ENCODE measurements around the gene ZNF488. TPM values are rescaled to one million over a fixed set of nuclear protein-coding genes. Genes with fewer than 3 reads are reported as not detected.
"Not testable (repeated sequence)": the region's sequence is repeated elsewhere in the genome, so short reads cannot be mapped to it uniquely, and the experiment has no call there.

ZNF488 gene
- total RNA-seq, 1 experiment from 2014 or later, result 2.7 TPM

DNA sequence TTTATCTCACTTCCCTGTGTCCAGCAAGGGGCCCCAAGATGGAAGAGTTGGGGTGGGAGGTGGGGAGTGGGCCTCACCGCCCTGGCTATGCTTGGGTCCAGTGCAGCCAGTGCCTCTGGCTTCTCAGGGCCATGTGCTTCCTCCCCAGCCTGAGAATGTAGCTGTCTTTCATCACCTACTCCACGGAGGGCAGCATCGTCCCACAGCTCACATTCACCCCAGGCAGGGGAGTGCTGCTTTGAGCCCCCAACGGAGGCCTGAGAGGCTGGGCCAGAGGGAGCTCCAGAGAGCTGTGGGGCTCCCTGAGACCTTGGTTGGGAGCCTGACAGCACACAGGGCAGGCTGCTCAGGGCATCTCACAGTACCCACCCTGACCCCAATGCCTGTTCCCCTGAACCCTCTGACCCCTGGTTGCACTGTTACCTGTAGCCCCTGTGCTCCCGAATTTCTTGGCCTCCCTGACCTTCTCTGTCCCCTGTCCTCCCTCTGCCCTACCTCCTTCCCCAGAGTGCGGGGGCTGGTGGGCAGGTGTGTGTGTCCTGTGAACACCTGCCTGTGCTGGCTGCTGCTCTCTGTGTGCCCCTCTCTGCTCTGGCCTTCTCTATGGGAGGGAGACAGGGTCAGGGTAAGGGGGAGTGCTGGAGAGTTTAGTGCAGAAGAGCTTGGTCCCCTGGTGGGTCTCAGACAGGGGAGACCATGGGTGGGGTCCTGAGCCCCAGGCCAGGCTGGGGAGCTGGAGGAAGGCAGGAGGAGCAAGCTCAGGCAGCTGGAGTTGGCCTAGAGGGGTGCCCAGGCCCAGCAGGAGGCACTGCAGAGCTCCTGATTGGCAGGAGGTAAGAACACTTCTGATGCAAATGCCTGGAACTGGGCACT, 19.6 kb upstream of the ZNF488 start:
- no peak for DNase-seq
- Histone ChIP-seq H3K36me3 (no peaks in the 10 kb centered on the region), H3K27me3 (no peaks in the 10 kb centered on the region), H3K9me3 (replicated peaks) (no peaks in the 10 kb centered on the region), H3K27ac (peak overlapping the region; percentile 61; the same call in 1 of the 2 replicates), H3K4me1 (peaks cover 16% of the 10 kb centered on the region), H3K4me3 (no peak overlapping the region)

DNA sequence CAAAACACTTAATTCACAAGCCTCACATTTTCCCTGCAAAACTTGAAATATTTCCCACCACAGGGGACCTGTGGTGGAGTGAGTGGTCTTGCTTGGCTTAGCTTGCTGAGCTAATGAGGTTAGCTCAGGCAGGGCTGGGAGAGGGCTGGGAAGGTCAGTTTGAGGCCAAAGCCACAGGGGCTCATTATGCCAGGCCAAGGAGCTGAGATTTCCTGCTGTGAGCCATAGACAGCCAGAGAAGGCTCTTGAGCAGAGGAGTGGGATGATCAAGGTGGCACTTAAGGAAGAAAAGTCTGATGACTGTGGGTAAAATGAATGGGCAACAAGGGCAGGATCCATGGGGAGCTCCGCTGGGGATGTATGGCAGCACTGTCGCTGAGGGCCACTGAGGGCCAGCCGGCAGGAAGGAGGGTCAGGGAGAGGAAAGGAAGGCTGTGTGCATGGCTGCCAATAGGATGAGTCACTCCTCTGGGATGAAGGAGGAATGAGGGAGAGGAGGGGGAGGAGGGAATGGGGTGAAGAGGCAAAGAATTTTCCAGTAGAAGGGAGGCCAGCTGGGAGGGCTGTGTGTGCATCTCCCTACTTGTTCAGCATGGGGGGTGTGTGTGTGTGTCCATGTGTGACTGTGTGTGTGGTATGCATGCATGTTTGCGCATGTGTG, 18.7 kb upstream of the ZNF488 start:
- H3K4me3 ChIP-seq, result no peak overlapping the region
- peak; percentile 65 to 67 for DNase-seq
- peaks cover 16% of the 10 kb centered on the region for H3K4me1 ChIP-seq
- H3K9me3 ChIP-seq (replicated peaks), result no peaks in the 10 kb centered on the region
- no peaks in the 10 kb centered on the region for H3K36me3 ChIP-seq
- no peaks in the 10 kb centered on the region for H3K27me3 ChIP-seq
- peak overlapping the region; percentile 61 for H3K27ac ChIP-seq

DNA sequence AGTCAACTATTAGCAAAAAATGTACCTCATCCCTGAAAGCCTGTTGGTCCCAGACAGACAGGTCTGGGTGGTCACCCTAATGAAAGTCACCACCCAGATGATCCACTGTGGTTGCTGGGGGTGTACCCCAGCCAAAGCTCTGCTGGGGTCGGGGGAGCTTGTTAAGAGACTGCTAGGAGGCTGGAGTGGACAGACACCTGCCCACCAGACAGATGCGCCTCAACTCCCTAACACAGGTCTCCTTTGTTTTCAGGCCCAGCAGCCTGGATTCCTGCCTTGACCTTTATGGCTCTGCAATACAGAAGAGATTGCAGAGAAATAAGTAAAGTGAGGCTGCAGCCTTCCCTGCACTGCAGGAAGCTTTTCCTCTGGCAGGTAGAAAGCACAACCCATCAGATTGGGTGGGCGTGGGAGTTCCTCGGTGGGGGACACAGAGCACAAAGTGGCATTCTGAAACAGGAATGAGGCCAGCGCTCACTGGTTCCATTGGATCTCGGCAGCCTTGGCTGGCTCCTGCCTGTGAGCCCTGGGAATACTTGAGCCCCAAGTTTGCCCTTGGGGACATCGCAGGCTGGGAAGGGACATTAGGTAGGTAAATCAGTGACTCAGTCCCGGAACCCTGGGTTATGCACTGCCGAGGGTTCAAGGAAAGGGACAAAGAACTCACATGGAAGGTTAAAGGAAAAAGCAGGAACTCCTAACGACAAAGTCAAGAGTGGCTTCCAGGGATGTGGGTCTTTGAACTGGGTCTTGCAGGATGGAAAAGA, 18.0 kb upstream of the ZNF488 start:
- peaks cover 16% of the 10 kb centered on the region for H3K4me1 ChIP-seq

DNA sequence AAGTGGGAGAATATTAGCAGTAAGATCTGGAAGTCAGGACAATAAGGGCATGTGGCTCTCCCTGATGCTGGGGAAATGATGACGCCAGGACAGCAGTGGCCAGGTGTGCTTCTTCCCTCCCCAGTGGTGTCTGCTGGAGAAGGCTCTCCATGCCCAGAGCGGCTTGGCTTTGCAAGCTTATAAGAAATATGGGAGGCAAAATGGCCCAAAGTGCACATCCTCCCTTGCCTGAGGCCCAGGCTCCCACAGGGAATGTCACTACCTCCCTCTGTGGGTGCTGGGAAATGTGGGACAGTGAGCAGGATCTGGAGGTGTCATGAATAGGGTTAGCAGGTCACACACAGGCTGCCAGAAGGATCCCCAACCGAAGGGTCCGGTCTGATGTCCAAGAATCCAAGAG, 17.1 kb upstream of the ZNF488 start:
- Histone ChIP-seq H3K27ac (no peak overlapping the region), H3K27me3 (no peaks in the 10 kb centered on the region), H3K4me3 (no peak overlapping the region), H3K36me3 (no peaks in the 10 kb centered on the region), H3K4me1 (peaks cover 16% of the 10 kb centered on the region), H3K9me3 (replicated peaks) (no peaks in the 10 kb centered on the region)
- no peak for DNase-seq

More for the DNA sequence above, 18.0 kb upstream of the ZNF488 start:
- H3K4me3 ChIP-seq, result no peak overlapping the region
- H3K27me3 ChIP-seq, result no peaks in the 10 kb centered on the region
- DNase-seq, result peak in 1 of 2 experiments; percentile 16
- peak overlapping the region; percentile 61 for H3K27ac ChIP-seq
- no peaks in the 10 kb centered on the region for H3K36me3 ChIP-seq
- H3K9me3 ChIP-seq (replicated peaks), result no peaks in the 10 kb centered on the region

DNA sequence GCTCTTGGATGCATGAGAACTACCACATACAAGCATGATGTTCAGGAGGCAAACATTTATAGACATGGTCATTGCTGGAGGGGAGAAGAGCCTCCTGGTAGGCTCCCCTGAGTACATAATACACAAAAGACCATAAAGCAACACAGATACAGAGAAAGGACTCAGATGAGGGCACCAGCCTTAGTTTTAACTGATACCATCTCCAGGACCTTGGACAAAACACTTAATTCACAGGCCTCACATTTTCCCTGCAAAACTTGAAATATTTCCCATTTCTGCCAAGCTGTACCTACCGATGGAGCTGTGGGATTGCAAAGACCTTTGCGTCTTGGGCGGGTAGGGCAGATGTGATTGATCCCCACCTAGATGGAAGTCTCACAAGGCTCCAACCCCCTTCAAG, 16.7 kb upstream of the ZNF488 start:
- Histone ChIP-seq H3K27me3 (no peaks in the 10 kb centered on the region), H3K27ac (no peak overlapping the region), H3K4me3 (no peak overlapping the region), H3K9me3 (replicated peaks) (no peaks in the 10 kb centered on the region), H3K36me3 (no peaks in the 10 kb centered on the region), H3K4me1 (peaks cover 16% of the 10 kb centered on the region)
- no peak for DNase-seq

DNA sequence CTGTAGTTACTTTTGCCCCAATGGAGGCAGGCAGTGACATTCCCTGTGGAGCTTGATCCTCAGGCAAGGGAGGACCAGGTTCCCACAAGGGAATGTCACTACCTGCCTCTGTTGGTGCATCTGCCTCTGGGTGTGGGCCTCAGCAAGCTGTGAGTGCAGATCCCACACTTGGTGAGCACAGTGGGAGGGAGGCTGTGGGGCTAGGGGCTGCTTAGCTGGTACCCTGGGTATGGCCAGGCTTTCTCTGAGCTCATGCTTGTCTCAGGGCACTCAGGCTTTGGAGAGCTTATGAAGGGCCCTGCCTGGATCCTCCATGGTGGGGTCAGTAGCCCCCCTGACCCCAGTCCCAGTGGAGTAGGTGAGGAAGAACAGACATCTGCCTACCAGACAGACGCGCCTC, 16.2 kb upstream of the ZNF488 start:
- no peak for DNase-seq
- Histone ChIP-seq H3K4me1 (peaks cover 16% of the 10 kb centered on the region), H3K4me3 (no peak overlapping the region), H3K27ac (no peak overlapping the region), H3K36me3 (no peaks in the 10 kb centered on the region), H3K9me3 (replicated peaks) (no peaks in the 10 kb centered on the region), H3K27me3 (no peaks in the 10 kb centered on the region)

DNA sequence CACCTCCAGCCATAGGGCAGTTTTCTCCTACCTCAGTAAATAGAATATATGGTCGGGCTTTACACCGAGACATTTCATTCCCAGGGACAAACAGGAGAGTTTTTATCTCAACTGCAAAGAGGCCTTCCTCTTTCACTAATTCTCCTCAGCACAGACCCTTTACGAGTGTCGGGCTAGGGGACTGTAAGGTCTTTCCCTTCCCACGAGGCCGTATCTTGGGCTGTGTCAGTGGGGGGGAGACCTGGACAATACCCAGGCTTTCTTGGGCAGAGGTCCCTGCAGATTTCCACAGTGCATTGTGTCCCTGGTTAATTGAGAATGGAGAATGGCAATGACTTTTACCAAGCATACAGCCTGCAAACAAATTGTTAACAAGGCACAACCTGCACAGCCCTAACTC, 13.2 kb upstream of the ZNF488 start:
- H3K27ac ChIP-seq, result no peak overlapping the region
- DNase-seq, result no peak
- H3K9me3 ChIP-seq (replicated peaks), result no peaks in the 10 kb centered on the region
- no peaks in the 10 kb centered on the region for H3K27me3 ChIP-seq
- no peaks in the 10 kb centered on the region for H3K36me3 ChIP-seq
- no peak overlapping the region for H3K4me3 ChIP-seq
- peaks cover 6% of the 10 kb centered on the region for H3K4me1 ChIP-seq

DNA sequence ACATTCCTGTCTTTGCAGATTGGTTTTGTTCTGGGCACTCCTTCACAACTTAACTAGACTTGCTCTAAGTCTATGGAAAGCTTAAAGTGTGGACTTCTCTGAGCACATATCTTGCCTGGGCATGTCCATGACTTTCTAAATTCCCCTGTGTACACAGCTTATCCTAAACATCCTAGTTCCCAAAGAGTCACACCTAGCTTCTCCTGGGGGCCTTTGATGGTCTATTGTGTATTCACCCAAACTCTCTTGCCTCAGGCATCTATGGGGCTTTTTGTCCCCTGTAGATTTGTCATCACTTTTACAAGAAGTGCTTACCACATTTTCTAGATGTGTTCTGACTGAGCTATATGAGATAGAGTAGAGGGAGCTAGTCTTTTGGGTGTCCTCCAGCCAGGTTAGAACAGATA, 12.2 kb upstream of the ZNF488 start:
- no peak for DNase-seq
- H3K4me3 ChIP-seq, result no peak overlapping the region
- no peaks in the 10 kb centered on the region for H3K4me1 ChIP-seq
- H3K27me3 ChIP-seq, result no peaks in the 10 kb centered on the region
- H3K27ac ChIP-seq, result no peak overlapping the region
- no peaks in the 10 kb centered on the region for H3K36me3 ChIP-seq
- no peaks in the 10 kb centered on the region for H3K9me3 ChIP-seq (replicated peaks)

DNA sequence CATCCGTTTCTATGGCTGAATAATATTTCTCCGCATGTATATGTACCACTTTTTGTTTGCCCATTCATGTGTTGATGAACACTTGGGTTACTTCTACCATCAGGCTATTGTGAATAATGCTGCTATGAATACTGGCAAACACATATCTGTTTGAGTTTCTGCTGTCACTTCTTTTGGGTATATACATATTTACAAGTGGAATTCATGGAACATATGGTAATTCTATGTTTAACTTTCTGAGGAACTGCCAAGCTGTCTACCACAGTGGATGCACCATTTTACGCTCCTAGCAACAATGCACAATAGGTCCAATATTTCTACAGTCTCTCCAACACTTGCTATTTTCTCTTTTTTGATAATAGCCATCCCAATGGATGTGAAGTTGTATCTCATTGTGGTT, 5.5 kb upstream of the ZNF488 start:
- Histone ChIP-seq H3K4me3 (no peak overlapping the region), H3K9me3 (replicated peaks) (no peaks in the 10 kb centered on the region), H3K27me3 (no peaks in the 10 kb centered on the region), H3K36me3 (no peaks in the 10 kb centered on the region), H3K4me1 (no peaks in the 10 kb centered on the region), H3K27ac (no peak overlapping the region)
- no peak for DNase-seq

DNA sequence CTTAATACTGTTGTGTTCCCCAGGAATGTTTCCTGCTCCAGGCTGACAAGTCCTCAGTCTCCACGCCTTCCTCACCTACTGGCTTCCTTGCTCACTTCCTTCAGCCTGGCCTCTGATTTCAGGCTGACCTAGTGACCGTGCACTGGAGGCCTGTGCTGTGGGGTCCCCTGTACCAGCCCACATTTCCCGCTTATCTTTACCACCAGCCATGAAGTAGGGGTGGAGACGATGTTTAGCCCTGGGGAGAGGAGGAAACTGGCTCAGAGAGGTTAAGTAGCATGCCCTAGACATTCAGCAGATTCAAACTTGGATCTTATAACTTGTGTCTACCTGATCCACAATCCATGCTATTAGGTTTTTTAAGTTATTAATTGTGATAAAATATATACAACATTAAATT, 4.8 kb upstream of the ZNF488 start:
- Histone ChIP-seq H3K36me3 (no peaks in the 10 kb centered on the region), H3K4me3 (no peak overlapping the region), H3K9me3 (replicated peaks) (no peaks in the 10 kb centered on the region), H3K27me3 (no peaks in the 10 kb centered on the region), H3K4me1 (no peaks in the 10 kb centered on the region), H3K27ac (no peak overlapping the region)
- no peak for DNase-seq

DNA sequence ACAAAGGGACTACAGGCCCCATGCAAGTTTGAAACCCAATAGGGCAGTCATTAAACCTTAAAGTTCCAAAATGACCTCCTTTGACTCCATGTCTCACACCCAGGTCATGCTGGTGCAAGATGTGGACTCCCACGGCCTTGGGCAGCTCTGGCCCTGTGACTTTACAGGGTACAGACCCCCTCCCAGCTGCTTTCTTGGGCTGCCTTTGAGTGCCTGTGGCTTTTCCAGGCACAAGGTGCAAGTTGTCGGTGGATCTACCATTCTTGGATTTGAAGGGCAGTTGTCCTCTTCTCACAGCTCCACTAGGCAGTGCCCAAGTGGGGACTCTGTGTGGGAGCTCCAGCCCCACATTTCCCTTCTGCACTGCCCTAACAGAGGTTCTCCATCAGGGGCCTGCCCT, 2.0 kb upstream of the ZNF488 start:
- not testable (repeated sequence) for DNase-seq; H3K36me3 ChIP-seq; H3K4me3 ChIP-seq; H3K4me1 ChIP-seq; H3K9me3 ChIP-seq (replicated peaks); H3K27me3 ChIP-seq; H3K27ac ChIP-seq

DNA sequence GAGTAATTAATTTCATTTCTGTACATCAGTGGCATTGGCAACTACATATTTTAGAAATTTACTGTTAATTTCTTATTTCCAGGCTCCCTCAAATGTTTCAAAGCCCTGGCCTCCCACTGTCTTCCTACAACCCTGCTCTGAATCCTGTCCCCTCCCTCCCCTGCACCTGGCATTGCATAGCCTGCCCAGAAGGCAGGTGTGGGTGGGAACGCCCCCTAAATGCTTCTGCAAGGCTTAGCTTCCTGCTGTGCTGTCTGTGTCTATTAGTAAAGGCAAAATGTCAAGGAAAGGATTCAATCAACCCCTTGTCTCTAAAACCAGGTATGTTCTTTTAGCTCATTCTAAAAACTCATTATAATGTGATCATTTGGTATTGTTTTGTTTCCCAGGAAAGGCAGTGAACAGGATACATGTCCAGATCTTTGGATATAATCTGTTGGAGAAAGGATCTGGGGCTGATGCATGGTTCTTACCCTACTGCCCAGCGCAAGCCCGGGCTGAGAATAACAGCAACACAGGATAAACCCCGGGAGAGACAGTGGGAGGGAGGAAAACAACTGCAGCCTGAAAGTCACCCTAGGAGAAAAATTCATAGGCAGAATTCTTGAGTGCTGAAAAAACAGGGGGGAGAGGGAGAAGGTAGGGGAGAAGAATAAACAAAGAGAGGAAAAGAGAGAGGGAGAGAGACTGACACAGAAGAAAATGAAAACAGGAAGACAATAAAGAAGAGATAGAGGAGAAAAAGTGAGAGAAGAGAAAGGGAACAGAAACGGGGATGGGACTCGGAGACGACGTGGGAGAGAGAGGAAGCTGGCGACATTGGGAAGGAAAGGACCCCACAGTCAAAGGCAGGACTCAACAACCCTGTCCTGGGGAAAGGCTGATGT, 589 bp downstream of the ZNF488 start:
- H3K27ac ChIP-seq, result peak overlapping the region; percentile 65
- H3K4me1 ChIP-seq, result peaks cover 3% of the 10 kb centered on the region; the same call in 1 of the 2 replicates
- H3K27me3 ChIP-seq, result no peaks in the 10 kb centered on the region
- no peaks in the 10 kb centered on the region for H3K9me3 ChIP-seq (replicated peaks)
- H3K4me3 ChIP-seq, result peak overlapping the region; percentile 71
- peak in 1 of 2 experiments; percentile 17 for DNase-seq
- H3K36me3 ChIP-seq, result no peaks in the 10 kb centered on the region

DNA sequence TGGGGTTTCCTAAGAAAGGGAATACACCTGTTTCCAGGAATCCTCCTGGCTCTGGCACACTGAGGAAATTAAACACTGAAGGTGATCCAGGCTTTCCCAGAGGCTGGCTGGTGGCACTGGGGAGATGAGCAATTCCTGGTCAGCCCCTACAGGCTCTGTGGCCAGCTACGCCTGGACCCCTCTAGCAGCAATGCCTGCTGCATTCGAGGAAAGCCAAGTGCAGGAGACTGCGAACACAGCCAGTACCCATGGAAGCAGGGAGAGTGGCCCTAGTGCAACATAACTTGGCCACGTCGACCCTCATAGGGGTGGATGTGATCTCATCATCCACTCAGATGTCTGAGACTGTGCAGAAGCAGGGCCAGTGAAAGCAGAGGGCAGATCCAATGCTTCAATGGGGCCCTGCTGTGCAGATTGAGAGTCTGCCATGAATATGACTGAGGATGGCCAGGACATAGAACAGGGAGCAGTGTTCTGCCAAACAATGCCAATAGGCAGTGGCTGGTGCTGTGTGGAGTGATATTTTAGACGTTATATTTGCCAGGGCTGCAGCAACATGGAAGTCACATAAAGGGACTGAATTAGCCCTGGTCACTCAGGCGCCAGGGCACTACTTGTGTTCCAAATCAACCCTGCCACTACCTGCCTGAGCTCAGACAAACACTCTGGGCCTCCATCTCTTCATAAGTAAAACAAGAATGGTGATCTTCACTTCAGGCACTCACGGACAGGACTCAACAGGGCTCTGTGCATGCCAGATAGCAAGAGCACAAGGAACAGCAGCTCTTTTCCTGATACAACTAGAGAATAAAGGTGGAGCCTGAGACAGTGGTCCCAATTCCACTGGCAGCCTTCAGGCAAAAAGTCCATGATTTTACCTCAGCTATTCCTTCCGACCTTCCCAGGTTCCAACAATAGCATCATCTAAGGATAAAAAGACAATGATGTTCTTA, 2.4 kb downstream of the ZNF488 start:
- Histone ChIP-seq H3K27ac (no peak overlapping the region), H3K27me3 (no peaks in the 10 kb centered on the region), H3K4me1 (peaks cover 18% of the 10 kb centered on the region), H3K4me3 (no peak overlapping the region), H3K36me3 (no peaks in the 10 kb centered on the region), H3K9me3 (replicated peaks) (no peaks in the 10 kb centered on the region)
- no peak for DNase-seq
